HepG2 (cell line): ENCODE results near the gene DNM1L. TPM values are rescaled to one million over a fixed set of nuclear protein-coding genes. Genes with fewer than 3 reads are reported as not detected.

Experiments
- CHD2 ChIP-seq: IDR thresholded peaks from 2 replicates; pipeline ENCODE4 v1.6.1; 2011; ENCODE audit warnings: low read depth, low read length, improper control_type of control experiment
- CSRNP2 ChIP-seq: sonication (generic); formaldehyde crosslinking; conservative IDR thresholded peaks from 2 replicates; pipeline ENCODE4 v1.8.0; 2022; ENCODE audit warnings: low read depth, missing genetic modification reagents
- FOXP1 ChIP-seq, 2 experiments: fragments of 450-650 bp in 1 of 2; IDR thresholded peaks; 2 replicates each; pipeline ENCODE4 v1.6.1; 2017 to 2018; ENCODE audit warnings: antibody characterized with exemption in 1 of 2
- MAFK ChIP-seq, 2 experiments: IDR thresholded peaks in 1 of 2; conservative IDR thresholded peaks in 1 of 2; 2 replicates each; pipeline ENCODE4 v1.6.1; 2011; ENCODE audit warnings: improper control_type of control experiment in 2 of 2, low read length in 2 of 2
- MYC ChIP-seq: sonication (generic); formaldehyde crosslinking; IDR thresholded peaks from 2 replicates; pipeline ENCODE4 v1.9.0; 2021; ENCODE audit warnings: missing genetic modification reagents, borderline replicate concordance
- POLR2AphosphoS2 ChIP-seq: IDR thresholded peaks from 2 replicates; pipeline ENCODE4 v1.6.1; 2011; ENCODE audit warnings: low read depth, low read length, improper control_type of control experiment
- RBAK ChIP-seq: sonication (generic); formaldehyde crosslinking; IDR thresholded peaks from 2 replicates; pipeline ENCODE4 v1.5.1; 2020; ENCODE audit warnings: mild to moderate bottlenecking, missing genetic modification reagents
- RFX1 ChIP-seq: fragments of 450-650 bp; IDR thresholded peaks from 2 replicates; pipeline ENCODE4 v1.6.1; 2017
- TERF1 ChIP-seq: sonication (generic); formaldehyde crosslinking; IDR thresholded peaks from 2 replicates; pipeline ENCODE4 v1.8.0; 2022; ENCODE audit warnings: mild to moderate bottlenecking, missing genetic modification reagents, moderate library complexity
- TSC22D2 ChIP-seq: sonication (generic); formaldehyde crosslinking; IDR thresholded peaks from 2 replicates; pipeline ENCODE4 v1.5.1; 2020; ENCODE audit warnings: missing genetic modification reagents, mild to moderate bottlenecking, borderline replicate concordance
- ZBTB2 ChIP-seq: sonication (generic); formaldehyde crosslinking; IDR thresholded peaks from 2 replicates; pipeline ENCODE4 v1.8.0; 2022; ENCODE audit warnings: low read depth, missing genetic modification reagents
- ZEB1 ChIP-seq: IDR thresholded peaks from 2 replicates; pipeline ENCODE4 v1.6.1; 2012; ENCODE audit warnings: mild to moderate bottlenecking, low read depth, inconsistent platforms; ENCODE audit not compliant: insufficient replicate concordance
- ZNF143 ChIP-seq: sonication (generic); formaldehyde crosslinking; IDR thresholded peaks from 2 replicates; pipeline ENCODE4 v1.4.0; 2020; ENCODE audit warnings: missing genetic modification reagents
- ZNF225 ChIP-seq: sonication (generic); formaldehyde crosslinking; IDR thresholded peaks from 2 replicates; pipeline ENCODE4 v1.4.0; 2020; ENCODE audit warnings: mild to moderate bottlenecking, missing genetic modification reagents
- ZNF343 ChIP-seq: sonication (generic); formaldehyde crosslinking; IDR thresholded peaks from 2 replicates; pipeline ENCODE4 v1.4.0; 2020; ENCODE audit warnings: mild to moderate bottlenecking, missing genetic modification reagents
- ZNF354B ChIP-seq: sonication (generic); formaldehyde crosslinking; IDR thresholded peaks from 2 replicates; pipeline ENCODE4 v1.8.0; 2022; ENCODE audit warnings: mild to moderate bottlenecking, missing genetic modification reagents
- ZNF597 ChIP-seq: sonication (generic); formaldehyde crosslinking; IDR thresholded peaks from 2 replicates; pipeline ENCODE4 v1.5.0; 2020; ENCODE audit warnings: missing genetic modification reagents
- ZNF660 ChIP-seq: sonication (generic); formaldehyde crosslinking; IDR thresholded peaks from 2 replicates; pipeline ENCODE4 v1.5.1; 2020; ENCODE audit warnings: mild to moderate bottlenecking, low read depth, missing genetic modification reagents, borderline replicate concordance
- ZNF784 ChIP-seq: sonication (generic); formaldehyde crosslinking; IDR thresholded peaks from 2 replicates; pipeline ENCODE4 v1.5.1; 2020; ENCODE audit warnings: missing genetic modification reagents, mild to moderate bottlenecking, borderline replicate concordance
- polyA plus RNA-seq, 8 experiments: library from polyadenylated mRNA; depleted of rRNA in 3 of 8; stranded (reverse) in 7 of 8; unstranded in 1 of 8; fragments of >200 nt; fragmentation: Illumina TruSeq in 4 of 8; extraction: Trizol in 4 of 8; gene quantifications; 2 replicates each; pipeline versions ENCODE4 v1.2.1 to v1.2.3, GENCODE V29; 2011 to 2016; ENCODE audit warnings: low read depth in 4 of 8, missing spikeins in 1 of 8, mixed read lengths in 1 of 8; ENCODE audit not compliant: insufficient read depth in 1 of 8
- total RNA-seq, 5 experiments: library from RNA; depleted of rRNA; stranded (reverse); fragments of >200 nt; fragmentation: Illumina TruSeq; extraction: Trizol; gene quantifications; 2 replicates each; pipeline ENCODE4 v1.2.3, GENCODE V29; 2016; ENCODE audit warnings: low read depth in 1 of 5
- TF ChIP-seq, protein P1 (sequence below): sonication (generic); formaldehyde crosslinking; IDR thresholded peaks from 2 replicates; pipeline ENCODE4 v1.8.1; 2023; ENCODE audit warnings: mild to moderate bottlenecking, missing genetic modification reagents, borderline replicate concordance

The DNM1L gene
- total and polyA plus RNA-seq, 2 of the 13 experiments (the other 11 are each of a cell fraction or from before 2014, with no cell fraction given): 35.9 to 65.8 TPM

GRCh38 chr12:32755654-32756475, 76.8 kb downstream of the DNM1L start, which contains the start of gene YARS2 (continued):
- TF ChIP-seq, protein P1, sequence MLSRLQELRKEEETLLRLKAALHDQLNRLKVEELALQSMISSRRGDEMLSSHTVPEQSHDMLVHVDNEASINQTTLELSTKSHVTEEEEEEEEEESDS (CRISPR knock-in tag): no peak
- TF ChIP-seq TSC22D2 (peak; percentile 17; the same call in 1 of the 2 replicates), ZNF343 (no peak), ZEB1 (no peak), ZNF354B (no peak), POLR2AphosphoS2 (no peak), CSRNP2 (CRISPR knock-in tag) (no peak), ZNF597 (CRISPR knock-in tag) (no peak), RFX1 (no peak), ZBTB2 (no peak), ZNF225 (CRISPR knock-in tag) (0 out of 2 replicates have a peak, but pooled peaks have one; percentile 43), ZNF784 (0 out of 2 replicates have a peak, but pooled peaks have one; percentile 47), TERF1 (CRISPR knock-in tag) (no peak), MYC (CRISPR knock-in tag) (no peak), MAFK (conservative IDR thresholded peaks at IDR 0.05 in 1 of 2, IDR thresholded peaks at IDR 0.05 in 1 of 2; ENCODE audit: low read length in 2 of 2) (no peak), FOXP1 (IDR thresholded peaks at IDR 0.05) (no peak), FOXP1 (CRISPR knock-in tag; IDR thresholded peaks at IDR 0.05) (0 out of 2 replicates have a peak, but pooled peaks have one; percentile 7), ZNF143 (CRISPR knock-in tag) (peak; percentile 91), RBAK (no peak), CHD2 (no peak), ZNF660 (CRISPR knock-in tag) (no peak)
